OCI-LY3 (cell line): ENCODE measurements around the gene UCHL3.

Experiments used
- CTCF ChIP-seq: fragments of 200-600, 300-600 bp; sonication (generic); IDR thresholded peaks from 2 replicates; pipeline ENCODE4 v1.5.1; 2014; ENCODE audit warnings: antibody characterized with exemption, low read length, low read depth
- EZH2phosphoT487 ChIP-seq: fragments of 200-600 bp; shearing (Covaris generic); IDR thresholded peaks from 2 replicates; pipeline ENCODE4 v1.6.1; 2018; ENCODE audit warnings: antibody characterized with exemption, mixed run types, low read depth

- TF ChIP-seq EZH2phosphoT487 (no peak), CTCF (no peak)
Observed at GRCh38 chr13:75530549-75530961, 19.0 kb upstream of the UCHL3 start.
